ENCODE data around the gene MORN4. TPM values are rescaled to one million over a fixed set of nuclear protein-coding genes. Genes with fewer than 3 reads are reported as not detected.

The MORN4 gene
- total RNA-seq, 1 experiment from 2014 or later: 9.7 TPM

DNA sequence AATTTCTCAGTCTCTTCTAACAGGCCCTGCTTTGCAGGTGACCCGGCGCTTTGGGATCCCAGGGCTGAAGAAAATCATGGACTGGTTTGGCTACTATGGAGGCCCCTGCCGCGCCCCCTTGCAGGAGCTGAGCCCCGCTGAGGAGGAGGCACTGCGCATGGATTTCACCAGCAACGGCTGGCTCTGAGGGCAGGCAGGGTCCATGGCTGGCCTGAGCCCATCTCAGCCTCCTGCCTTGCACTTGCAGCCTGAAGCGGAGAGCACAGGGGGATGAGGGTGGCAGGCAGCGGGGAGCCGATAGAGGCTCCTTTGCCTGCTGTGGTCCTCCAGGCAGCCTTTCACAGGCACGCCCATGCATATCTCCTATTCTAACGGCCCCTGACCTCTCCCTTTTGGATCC, 21.8 kb downstream of the MORN4 start:
- Histone ChIP-seq H3K4me3 (ENCODE audit: low read depth, low read length) (no peak overlapping the region), H3K9me3 (no peaks in the 10 kb centered on the region), H3K4me1 (no peaks in the 10 kb centered on the region), H3K36me3 (ENCODE audit: control insufficient read depth, insufficient read depth, low read length) (no peaks in the 10 kb centered on the region), H3K27me3 (replicated peaks; ENCODE audit: control insufficient read depth, insufficient read depth, low read length) (no peaks in the 10 kb centered on the region)
- ChIA-PET CTCF (interaction anchor here (3.7 kb wide), 1 partner anchor 39 kb away, joined by 39 read pairs; the partner anchor contains the start of gene ANKRD2), POLR2A (no interaction called here)
- no peak overlapping the region for H3K27ac Mint-ChIP-seq (ENCODE audit: unreplicated experiment)
- H3K9me3 Mint-ChIP-seq (ENCODE audit: unreplicated experiment): no peaks in the 10 kb centered on the region
- no peaks in the 10 kb centered on the region for H3K4me1 Mint-ChIP-seq (ENCODE audit: low read depth, unreplicated experiment)
- no peaks in the 10 kb centered on the region for H3K27me3 Mint-ChIP-seq (ENCODE audit: insufficient read depth, unreplicated experiment)
- no peaks in the 10 kb centered on the region for H3K36me3 Mint-ChIP-seq (ENCODE audit: insufficient read depth, unreplicated experiment)
- BruUV-seq (replicated peaks): no TSS peak
- no peak for DNase-seq
- H3K4me3 Mint-ChIP-seq (ENCODE audit: unreplicated experiment): no peak overlapping the region
- intact Hi-C loops (cut with micrococcal nuclease; ENCODE audit: unreplicated experiment): no loop called here
- TF ChIP-seq, protein P1, sequence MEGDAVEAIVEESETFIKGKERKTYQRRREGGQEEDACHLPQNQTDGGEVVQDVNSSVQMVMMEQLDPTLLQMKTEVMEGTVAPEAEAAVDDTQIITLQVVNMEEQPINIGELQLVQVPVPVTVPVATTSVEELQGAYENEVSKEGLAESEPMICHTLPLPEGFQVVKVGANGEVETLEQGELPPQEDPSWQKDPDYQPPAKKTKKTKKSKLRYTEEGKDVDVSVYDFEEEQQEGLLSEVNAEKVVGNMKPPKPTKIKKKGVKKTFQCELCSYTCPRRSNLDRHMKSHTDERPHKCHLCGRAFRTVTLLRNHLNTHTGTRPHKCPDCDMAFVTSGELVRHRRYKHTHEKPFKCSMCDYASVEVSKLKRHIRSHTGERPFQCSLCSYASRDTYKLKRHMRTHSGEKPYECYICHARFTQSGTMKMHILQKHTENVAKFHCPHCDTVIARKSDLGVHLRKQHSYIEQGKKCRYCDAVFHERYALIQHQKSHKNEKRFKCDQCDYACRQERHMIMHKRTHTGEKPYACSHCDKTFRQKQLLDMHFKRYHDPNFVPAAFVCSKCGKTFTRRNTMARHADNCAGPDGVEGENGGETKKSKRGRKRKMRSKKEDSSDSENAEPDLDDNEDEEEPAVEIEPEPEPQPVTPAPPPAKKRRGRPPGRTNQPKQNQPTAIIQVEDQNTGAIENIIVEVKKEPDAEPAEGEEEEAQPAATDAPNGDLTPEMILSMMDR (IDR thresholded peaks at IDR 0.05; ENCODE audit: insufficient read depth in 1 of 2, low read depth in 1 of 2, low read length in 1 of 2, severe bottlenecking in 1 of 2, unreplicated experiment in 1 of 2): no peak

GRCh38 chr10:97608991-97609561, 24.2 kb downstream of the MORN4 start:
- Mint-ChIP-seq H3K9me3 (ENCODE audit: unreplicated experiment) (no peaks in the 10 kb centered on the region), H3K4me1 (ENCODE audit: low read depth, unreplicated experiment) (no peaks in the 10 kb centered on the region), H3K4me3 (ENCODE audit: unreplicated experiment) (no peak overlapping the region), H3K27ac (ENCODE audit: unreplicated experiment) (no peak overlapping the region), H3K36me3 (ENCODE audit: insufficient read depth, unreplicated experiment) (no peaks in the 10 kb centered on the region), H3K27me3 (ENCODE audit: insufficient read depth, unreplicated experiment) (no peaks in the 10 kb centered on the region)
- Histone ChIP-seq H3K4me1 (no peaks in the 10 kb centered on the region), H3K9me3 (no peaks in the 10 kb centered on the region), H3K27me3 (replicated peaks; ENCODE audit: control insufficient read depth, insufficient read depth, low read length) (no peaks in the 10 kb centered on the region), H3K4me3 (ENCODE audit: low read depth, low read length) (no peak overlapping the region), H3K36me3 (ENCODE audit: control insufficient read depth, insufficient read depth, low read length) (no peaks in the 10 kb centered on the region)
- no TSS peak for BruUV-seq (replicated peaks)
- POLR2A ChIA-PET: interaction anchor here (0.7 kb wide), 1 partner anchor 69 kb away, joined by 5 read pairs; no protein-coding TSS in a partner anchor
- CTCF ChIA-PET: interaction anchor here (0.6 kb wide), 1 partner anchor 144 kb away, joined by 3 read pairs; no protein-coding TSS in a partner anchor
- TF ChIP-seq, protein P1 (IDR thresholded peaks at IDR 0.05; ENCODE audit: insufficient read depth in 1 of 2, low read depth in 1 of 2, low read length in 1 of 2, severe bottlenecking in 1 of 2, unreplicated experiment in 1 of 2): no peak
- DNase-seq: no peak
- intact Hi-C loops (cut with micrococcal nuclease; ENCODE audit: unreplicated experiment): no loop called here

DNA sequence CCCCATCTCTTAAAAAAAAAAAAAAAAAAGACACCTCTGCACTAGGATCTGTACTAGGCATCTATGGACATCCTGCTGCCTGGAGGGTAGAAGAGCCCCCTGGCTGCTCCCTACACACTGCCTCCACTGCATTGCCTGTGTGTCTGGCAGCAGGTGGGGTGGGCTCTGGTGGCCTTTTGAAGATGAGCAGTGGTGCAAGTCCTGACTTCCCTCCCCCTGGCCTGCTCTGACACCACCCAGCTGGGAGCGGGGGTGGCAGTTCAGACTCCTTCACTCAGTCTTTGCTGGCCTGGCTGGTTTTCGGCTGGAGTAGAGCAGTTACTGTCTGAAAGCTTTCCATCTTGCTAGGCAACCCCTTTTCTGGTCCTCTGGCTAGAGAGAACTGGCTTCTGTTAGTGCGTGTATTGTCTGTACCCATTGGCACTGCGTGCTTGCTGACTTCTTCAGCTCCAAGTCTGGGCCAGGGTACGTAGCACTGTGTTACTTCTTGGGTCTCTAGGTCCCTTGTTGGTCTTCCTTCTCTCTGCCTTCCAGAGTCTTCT, 26.1 kb downstream of the MORN4 start:
- Mint-ChIP-seq H3K9me3 (ENCODE audit: unreplicated experiment) (no peaks in the 10 kb centered on the region), H3K4me1 (ENCODE audit: low read depth, unreplicated experiment) (no peaks in the 10 kb centered on the region), H3K27me3 (ENCODE audit: insufficient read depth, unreplicated experiment) (no peaks in the 10 kb centered on the region), H3K27ac (ENCODE audit: unreplicated experiment) (no peak overlapping the region), H3K4me3 (ENCODE audit: unreplicated experiment) (no peak overlapping the region), H3K36me3 (ENCODE audit: insufficient read depth, unreplicated experiment) (no peaks in the 10 kb centered on the region)
- ChIA-PET POLR2A (no interaction called here), CTCF (no interaction called here)
- BruUV-seq (replicated peaks): no TSS peak
- H3K4me1 ChIP-seq: no peaks in the 10 kb centered on the region
- no peaks in the 10 kb centered on the region for H3K9me3 ChIP-seq
- no peaks in the 10 kb centered on the region for H3K27me3 ChIP-seq (replicated peaks; ENCODE audit: control insufficient read depth, insufficient read depth, low read length)
- TF ChIP-seq, protein P1 (IDR thresholded peaks at IDR 0.05; ENCODE audit: insufficient read depth in 1 of 2, low read depth in 1 of 2, low read length in 1 of 2, severe bottlenecking in 1 of 2, unreplicated experiment in 1 of 2): no peak
- no peak for DNase-seq
- H3K36me3 ChIP-seq (ENCODE audit: control insufficient read depth, insufficient read depth, low read length): no peaks in the 10 kb centered on the region
- intact Hi-C loops (cut with micrococcal nuclease; ENCODE audit: unreplicated experiment): no loop called here
- H3K4me3 ChIP-seq (ENCODE audit: low read depth, low read length): no peak overlapping the region
